ENCODE measurements around the gene NR1I3. TPM values are rescaled to one million over a fixed set of nuclear protein-coding genes. Genes with fewer than 3 reads are reported as not detected.

NR1I3 gene
- total and polyA plus RNA-seq, 2 of the 13 experiments (the other 11 are each of a cell fraction or from before 2014, with no cell fraction given): 0.62 to 0.95 TPM

- POLR2A ChIA-PET: interaction anchor here (1.4 kb wide), 1 partner anchor 28 kb away, joined by 3 read pairs; no protein-coding TSS in a partner anchor
- FAIRE-seq (no peak), DNase-seq (ENCODE audit: low spot score) (no peak), ATAC-seq (no peak)
- Histone ChIP-seq H4K20me1 (ENCODE audit: insufficient read depth, low read length) (no peaks in the 10 kb centered on the region), H3K4me1 (ENCODE audit: insufficient read depth, low read length) (peaks cover under 1% of the 10 kb centered on the region; the same call in 1 of the 2 replicates), H3K4me3 (replicated peaks in 1 of 3; ENCODE audit: insufficient read depth in 1 of 3, low read depth in 2 of 3, low read length in 3 of 3) (no peak overlapping the region), H3K36me3 (replicated peaks in 1 of 2; ENCODE audit: control insufficient read depth in 1 of 2, insufficient read depth in 2 of 2, low read length in 2 of 2) (no peaks in the 10 kb centered on the region), H3K9me3 (ENCODE audit: low read length) (no peaks in the 10 kb centered on the region), H2AFZ (ENCODE audit: low read length) (no peak overlapping the region), H3K4me2 (ENCODE audit: low read depth, low read length) (no peak overlapping the region), H3K9ac (ENCODE audit: insufficient read depth, low read depth, low read length) (no peak overlapping the region), H3K27me3 (ENCODE audit: control insufficient read depth in 1 of 2, insufficient read depth in 2 of 2, low read length in 2 of 2) (no peaks in the 10 kb centered on the region; a peak in 1 of 5 replicates), H3K27ac (ENCODE audit: extremely low read length, insufficient read depth, low read length) (no peak overlapping the region), H3K79me2 (ENCODE audit: insufficient read depth, low read length) (no peaks in the 10 kb centered on the region)
- TF ChIP-seq PRPF4 (IDR thresholded peaks at IDR 0.05; ENCODE audit: low read depth, low read length, poor library complexity, severe bottlenecking) (no peak), ZNF607 (CRISPR knock-in tag; IDR thresholded peaks at IDR 0.05; ENCODE audit: borderline replicate concordance) (no peak), MEIS1 (CRISPR knock-in tag; IDR thresholded peaks at IDR 0.05; ENCODE audit: borderline replicate concordance) (no peak), ZNF205 (CRISPR knock-in tag; IDR thresholded peaks at IDR 0.05) (no peak), PRDM4 (CRISPR knock-in tag; IDR thresholded peaks at IDR 0.05; ENCODE audit: borderline replicate concordance) (no peak), ZNF614 (CRISPR knock-in tag; IDR thresholded peaks at IDR 0.05; ENCODE audit: borderline replicate concordance) (no peak), ZC3H13 (CRISPR knock-in tag; IDR thresholded peaks at IDR 0.05) (no peak), ZNF292 (CRISPR knock-in tag; IDR thresholded peaks at IDR 0.05; ENCODE audit: borderline replicate concordance, low read depth) (no peak), USF2 (IDR thresholded peaks at IDR 0.05; ENCODE audit: low read depth, low read length) (no peak), USF2 (CRISPR knock-in tag; IDR thresholded peaks at IDR 0.05; ENCODE audit: borderline replicate concordance) (no peak)
- CTCF ChIA-PET (ENCODE audit: low intra/inter-chr PET ratio, low total read pairs): no interaction called here
- no TSS peak for BruUV-seq (replicated peaks)
- in situ Hi-C loops (cut with HindIII; ENCODE audit: extremely low pct_ligation_motif_present, low pct_unique_long_range_greater_than_20kb) (no loop called here), intact Hi-C loops (cut with micrococcal nuclease; ENCODE audit: unreplicated experiment) (no loop called here)
- 72% methylated on average over 2 of the region's 2 CpGs for WGBS (ENCODE audit: low lambda C conversion rate)
Observed at GRCh38 chr1:161266836-161267235, 28.8 kb upstream of the NR1I3 start.
